T-helper 1 cell treated with Interleukin-12 subunit alpha and Interleukin-12 subunit beta and Interleukin-4 antibody, amounts not matched to agents 30 ng/mL and 1 ng/mL, for 36 hours (primary cell): ENCODE measurements around the gene LRRC3. TPM values are rescaled to one million over a fixed set of nuclear protein-coding genes. Genes with fewer than 3 reads are reported as not detected.
"Not testable (repeated sequence)": the region's sequence is repeated elsewhere in the genome, so short reads cannot be mapped to it uniquely, and the experiment has no call there.

ENCODE experiments used
- intact Hi-C: fragments of 100-400 bp; cut with micrococcal nuclease; formaldehyde crosslinking; loops from one replicate; pipeline ENCODE4 v1.15.1; 2024
- total RNA-seq: library from RNA; stranded (reverse); gene quantifications from 2 replicates; pipeline ENCODE4 v1.2.3, GENCODE V29; 2022

LRRC3 gene
- total RNA-seq, 1 donor from 2014 or later, result 2.7 TPM

- intact Hi-C loops, result no loop called here
These were observed 37.5 kb downstream of the LRRC3 start for GRCh38 chr21:44492567-44493385.

- intact Hi-C loops, result no loop called here
These were observed 39.1 kb downstream of the LRRC3 start for GRCh38 chr21:44494418-44494817.

GRCh38 chr21:44494956-44495355, 39.6 kb downstream of the LRRC3 start:
- intact Hi-C loops, result no loop called here

- intact Hi-C loops, result no loop called here
These were observed 40.6 kb downstream of the LRRC3 start for GRCh38 chr21:44495611-44496563.

DNA sequence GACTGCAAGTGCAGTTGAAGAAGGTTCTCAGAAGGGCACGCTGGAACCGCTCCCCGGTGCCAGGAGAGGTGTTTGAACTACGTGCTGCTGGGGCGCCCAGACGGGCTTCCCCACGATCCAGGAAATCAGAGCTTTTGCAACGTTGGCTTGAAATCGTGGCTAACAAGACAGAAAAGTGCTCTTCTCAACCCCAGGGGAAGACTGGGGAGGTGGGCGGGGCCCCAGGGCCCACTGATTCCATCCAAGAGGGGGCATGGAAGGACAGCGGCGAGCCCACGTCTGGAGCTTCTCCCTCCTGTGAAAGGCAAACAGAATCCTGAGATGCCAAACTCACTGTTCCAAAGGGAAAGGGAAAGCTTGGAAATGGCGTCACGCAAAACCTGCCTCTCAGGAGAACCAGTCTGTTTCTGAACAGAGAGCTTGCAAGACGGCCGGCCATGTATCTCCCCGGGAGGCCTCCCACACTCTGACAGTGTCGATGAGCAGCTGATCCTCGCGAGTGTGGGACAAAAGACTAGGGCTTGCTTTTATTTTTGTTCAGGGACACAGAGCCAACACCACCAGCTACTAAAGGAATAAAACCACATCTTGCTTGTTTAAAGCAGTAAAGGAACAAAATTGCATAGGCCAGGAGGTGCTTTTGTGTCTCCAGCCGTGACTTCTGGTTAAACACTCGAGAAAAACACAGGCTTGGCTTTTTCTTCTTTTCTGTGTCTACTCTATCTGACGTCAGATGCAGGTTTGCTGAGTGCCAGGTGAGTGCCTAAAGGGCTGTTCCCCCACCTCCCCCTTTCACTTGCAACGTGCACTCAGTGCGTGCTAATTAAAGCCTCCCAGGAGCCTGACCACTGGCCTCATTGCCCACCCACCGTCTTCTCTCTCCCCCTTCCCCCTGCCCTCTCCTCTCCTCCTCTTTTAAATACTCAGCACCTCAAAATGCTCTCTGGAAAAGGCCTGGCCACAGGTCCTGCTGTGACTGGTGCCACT, 41.5 kb downstream of the LRRC3 start:
- intact Hi-C loops, result no loop called here

GRCh38 chr21:44497703-44498126, 42.4 kb downstream of the LRRC3 start:
- intact Hi-C loops, result no loop called here

GRCh38 chr21:44498280-44499210, 43.2 kb downstream of the LRRC3 start:
- intact Hi-C loops, result no loop called here

DNA sequence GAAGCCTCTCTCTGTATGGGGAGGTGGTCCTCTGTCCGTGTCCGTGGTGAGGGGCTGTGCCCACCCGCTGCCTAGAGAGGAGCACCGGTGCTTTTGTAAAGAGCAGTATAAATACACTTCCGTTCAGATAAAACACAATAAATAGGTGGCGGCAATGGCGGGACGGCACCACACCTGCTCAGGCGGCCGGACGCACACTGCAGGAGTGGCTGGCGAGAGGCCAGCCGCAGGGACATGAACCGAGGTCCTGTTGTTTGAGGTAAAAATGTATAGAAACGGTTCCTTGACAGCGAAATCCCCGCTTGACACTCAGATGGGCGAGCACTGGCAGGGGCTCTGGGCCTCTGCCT, 43.9 kb downstream of the LRRC3 start:
- intact Hi-C loops, result no loop called here

- intact Hi-C loops, result no loop called here
These were observed 44.3 kb downstream of the LRRC3 start for GRCh38 chr21:44499631-44500030.

GRCh38 chr21:44500111-44500510, 44.8 kb downstream of the LRRC3 start:
- intact Hi-C loops, result no loop called here

GRCh38 chr21:44502171-44502958, 47.1 kb downstream of the LRRC3 start:
- intact Hi-C loops, result no loop called here

DNA sequence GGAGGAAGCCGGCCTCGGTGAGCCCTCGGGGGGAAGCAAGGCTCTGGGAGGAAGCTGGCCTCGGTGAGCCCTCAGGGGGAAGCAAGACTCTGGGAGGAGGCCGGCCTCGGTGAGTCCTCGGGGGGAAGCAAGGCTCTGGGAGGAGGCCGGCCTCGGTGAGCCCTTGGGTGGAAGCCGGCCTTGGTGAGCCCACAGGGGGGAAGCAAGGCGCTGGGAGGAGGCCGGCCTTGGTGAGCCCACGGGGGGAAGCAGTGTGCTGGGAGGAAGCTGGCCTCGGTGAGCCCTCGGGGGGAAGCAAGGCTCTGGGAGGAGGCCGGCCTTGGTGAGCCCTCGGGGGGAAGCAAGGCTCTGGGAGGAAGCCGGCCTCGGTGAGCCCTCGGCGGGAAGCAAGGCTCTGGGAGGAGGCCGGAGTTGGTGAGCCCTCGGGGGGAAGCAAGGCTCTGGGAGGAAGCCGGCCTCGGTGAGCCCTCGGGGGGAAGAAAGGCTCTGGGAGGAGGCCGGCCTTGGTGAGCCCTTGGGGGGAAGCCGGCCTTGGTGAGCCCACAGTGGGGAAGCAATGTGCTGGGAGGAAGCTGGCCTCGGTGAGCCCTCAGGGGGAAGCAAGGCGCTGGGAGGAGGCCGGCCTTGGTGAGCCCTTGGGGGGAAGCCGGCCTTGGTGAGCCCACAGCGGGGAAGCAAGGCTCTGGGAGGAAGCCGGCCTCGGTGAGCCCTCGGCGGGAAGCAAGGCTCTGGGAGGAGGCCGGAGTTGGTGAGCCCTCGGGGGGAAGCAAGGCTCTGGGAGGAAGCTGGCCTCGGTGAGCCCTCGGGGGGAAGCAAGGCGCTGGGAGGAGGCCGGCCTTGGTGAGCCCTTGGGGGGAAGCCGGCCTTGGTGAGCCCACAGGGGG, 47.9 kb downstream of the LRRC3 start:
- intact Hi-C loops, result not testable (repeated sequence)

GRCh38 chr21:44503901-44504399, 48.6 kb downstream of the LRRC3 start:
- intact Hi-C loops, result no loop called here

DNA sequence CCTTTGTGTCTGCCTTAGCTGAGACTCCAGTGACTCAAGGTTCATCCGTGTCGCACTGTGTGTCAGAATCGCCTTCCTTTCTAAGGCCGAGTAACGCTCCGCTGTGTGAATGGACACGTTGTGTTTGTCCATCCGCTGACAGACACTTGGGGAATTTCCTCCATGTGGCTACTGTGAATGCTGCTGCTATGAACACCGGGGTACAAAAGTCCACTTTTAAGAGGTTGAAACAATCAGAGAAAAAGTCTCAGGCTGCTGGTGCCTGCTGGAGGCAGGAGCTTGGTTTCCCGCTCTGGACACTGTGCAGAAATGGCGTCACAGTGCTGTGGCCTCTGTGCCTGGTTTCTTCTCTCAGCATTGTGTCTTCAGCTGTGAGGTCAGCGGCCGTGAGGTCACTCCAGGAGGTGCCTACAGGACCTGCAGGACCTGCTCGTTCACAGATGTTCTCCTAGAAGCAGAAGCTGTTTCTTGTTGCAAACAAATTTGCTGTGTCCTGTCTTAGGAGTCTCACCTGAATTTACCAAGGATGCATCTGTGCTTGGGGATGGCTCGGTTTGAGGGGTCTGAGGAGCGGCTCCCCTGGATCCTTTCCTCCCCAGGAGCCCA, 50.5 kb downstream of the LRRC3 start:
- intact Hi-C loops, result no loop called here

DNA sequence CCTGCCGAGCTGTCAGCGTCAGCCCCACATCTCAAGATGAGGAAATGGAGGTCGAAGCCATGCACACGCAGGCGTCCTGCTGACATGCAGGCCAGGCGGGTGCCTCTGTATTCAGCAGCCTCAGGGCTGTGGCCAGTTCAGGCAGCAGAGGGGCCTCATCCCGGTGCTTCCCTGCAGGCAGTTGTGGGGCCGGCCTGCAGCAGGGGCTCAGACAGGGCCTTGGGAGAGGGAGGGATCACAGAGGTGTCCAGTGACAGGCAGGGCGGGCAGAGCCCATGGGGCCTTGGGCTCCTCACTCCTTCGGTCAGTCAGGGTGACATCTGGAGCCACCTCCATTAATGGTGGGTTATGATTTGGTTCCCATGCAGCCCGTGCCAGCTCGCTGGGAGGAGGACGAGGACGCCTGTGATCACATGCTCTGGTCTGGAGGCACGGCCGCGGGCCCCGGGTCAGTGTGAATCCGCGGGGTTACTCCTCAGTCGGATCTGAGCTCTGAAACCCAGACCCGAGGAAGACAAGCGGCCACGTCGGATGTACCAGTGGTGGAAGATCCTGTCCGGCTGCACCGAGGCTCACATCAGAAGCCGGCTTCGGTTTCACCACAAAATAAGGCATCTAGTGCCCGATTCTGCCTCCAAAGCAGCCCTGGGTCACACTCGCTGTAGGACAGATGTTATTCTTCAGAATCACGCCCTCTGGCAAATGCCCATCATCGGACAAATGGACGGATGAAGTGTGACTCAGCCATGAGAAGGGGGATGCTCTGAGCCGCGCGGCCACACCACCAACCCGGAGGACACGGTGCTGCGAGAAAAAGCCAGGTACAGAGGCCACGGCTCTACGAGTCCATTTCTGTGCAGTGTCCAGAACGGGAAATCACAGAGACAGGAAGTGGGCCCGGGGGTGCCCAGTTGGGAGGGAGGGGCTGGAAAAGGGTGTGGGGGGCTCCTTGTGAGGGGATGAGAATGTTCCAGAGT, 51.3 kb downstream of the LRRC3 start:
- intact Hi-C loops, result no loop called here

GRCh38 chr21:44507673-44508425, 52.5 kb downstream of the LRRC3 start:
- intact Hi-C loops, result no loop called here
